ENCODE results near the gene C19orf67.

DNA sequence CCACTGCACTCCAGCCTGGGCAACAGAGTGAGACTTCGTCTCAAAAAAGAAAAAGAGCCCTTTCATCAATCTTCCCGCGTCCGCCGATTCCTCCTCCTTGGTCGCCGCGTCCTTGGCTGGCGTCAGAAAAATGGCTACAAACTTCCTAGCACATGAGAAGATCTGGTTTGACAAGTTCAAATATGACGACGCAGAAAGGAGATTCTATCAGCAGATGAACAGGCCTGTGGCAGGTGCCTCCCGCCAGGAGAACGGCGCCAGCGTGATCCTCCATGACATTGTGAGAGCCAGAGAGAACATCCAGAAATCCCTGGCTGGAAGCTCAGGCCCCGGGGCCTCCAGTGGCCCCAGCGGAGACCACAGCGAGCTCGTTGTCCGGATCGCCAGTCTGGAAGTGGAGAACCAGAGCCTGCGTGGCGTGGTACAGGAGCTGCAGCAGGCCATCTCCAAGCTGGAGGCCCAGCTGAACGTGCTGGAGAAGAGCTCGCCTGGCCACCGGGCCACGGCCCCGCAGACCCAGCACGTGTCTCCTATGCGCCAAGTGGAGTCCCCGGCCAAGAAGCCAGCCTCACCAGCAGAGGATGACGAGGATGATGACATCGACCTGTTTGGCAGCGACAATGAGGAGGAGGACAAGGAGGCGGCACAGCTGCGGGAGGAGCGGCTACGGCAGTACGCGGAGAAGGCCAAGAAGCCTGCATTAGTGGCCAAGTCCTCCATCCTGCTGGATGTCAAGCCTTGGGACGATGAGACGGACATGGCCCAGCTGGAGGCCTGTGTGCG, 15.1 kb downstream of the C19orf67 start:
- no peak for TF ChIP-seq EZH2phosphoT487 (IDR thresholded peaks at IDR 0.05; ENCODE audit: borderline replicate concordance)
- TF ChIP-seq, protein P1, sequence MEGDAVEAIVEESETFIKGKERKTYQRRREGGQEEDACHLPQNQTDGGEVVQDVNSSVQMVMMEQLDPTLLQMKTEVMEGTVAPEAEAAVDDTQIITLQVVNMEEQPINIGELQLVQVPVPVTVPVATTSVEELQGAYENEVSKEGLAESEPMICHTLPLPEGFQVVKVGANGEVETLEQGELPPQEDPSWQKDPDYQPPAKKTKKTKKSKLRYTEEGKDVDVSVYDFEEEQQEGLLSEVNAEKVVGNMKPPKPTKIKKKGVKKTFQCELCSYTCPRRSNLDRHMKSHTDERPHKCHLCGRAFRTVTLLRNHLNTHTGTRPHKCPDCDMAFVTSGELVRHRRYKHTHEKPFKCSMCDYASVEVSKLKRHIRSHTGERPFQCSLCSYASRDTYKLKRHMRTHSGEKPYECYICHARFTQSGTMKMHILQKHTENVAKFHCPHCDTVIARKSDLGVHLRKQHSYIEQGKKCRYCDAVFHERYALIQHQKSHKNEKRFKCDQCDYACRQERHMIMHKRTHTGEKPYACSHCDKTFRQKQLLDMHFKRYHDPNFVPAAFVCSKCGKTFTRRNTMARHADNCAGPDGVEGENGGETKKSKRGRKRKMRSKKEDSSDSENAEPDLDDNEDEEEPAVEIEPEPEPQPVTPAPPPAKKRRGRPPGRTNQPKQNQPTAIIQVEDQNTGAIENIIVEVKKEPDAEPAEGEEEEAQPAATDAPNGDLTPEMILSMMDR (IDR thresholded peaks at IDR 0.05 in 2 of 3, conservative IDR thresholded peaks at IDR 0.05 in 1 of 3; ENCODE audit: borderline replicate concordance in 1 of 3, insufficient read depth in 1 of 3, low read depth in 2 of 3, low read length in 2 of 3), result no peak
- TF ChIP-seq, protein P2, sequence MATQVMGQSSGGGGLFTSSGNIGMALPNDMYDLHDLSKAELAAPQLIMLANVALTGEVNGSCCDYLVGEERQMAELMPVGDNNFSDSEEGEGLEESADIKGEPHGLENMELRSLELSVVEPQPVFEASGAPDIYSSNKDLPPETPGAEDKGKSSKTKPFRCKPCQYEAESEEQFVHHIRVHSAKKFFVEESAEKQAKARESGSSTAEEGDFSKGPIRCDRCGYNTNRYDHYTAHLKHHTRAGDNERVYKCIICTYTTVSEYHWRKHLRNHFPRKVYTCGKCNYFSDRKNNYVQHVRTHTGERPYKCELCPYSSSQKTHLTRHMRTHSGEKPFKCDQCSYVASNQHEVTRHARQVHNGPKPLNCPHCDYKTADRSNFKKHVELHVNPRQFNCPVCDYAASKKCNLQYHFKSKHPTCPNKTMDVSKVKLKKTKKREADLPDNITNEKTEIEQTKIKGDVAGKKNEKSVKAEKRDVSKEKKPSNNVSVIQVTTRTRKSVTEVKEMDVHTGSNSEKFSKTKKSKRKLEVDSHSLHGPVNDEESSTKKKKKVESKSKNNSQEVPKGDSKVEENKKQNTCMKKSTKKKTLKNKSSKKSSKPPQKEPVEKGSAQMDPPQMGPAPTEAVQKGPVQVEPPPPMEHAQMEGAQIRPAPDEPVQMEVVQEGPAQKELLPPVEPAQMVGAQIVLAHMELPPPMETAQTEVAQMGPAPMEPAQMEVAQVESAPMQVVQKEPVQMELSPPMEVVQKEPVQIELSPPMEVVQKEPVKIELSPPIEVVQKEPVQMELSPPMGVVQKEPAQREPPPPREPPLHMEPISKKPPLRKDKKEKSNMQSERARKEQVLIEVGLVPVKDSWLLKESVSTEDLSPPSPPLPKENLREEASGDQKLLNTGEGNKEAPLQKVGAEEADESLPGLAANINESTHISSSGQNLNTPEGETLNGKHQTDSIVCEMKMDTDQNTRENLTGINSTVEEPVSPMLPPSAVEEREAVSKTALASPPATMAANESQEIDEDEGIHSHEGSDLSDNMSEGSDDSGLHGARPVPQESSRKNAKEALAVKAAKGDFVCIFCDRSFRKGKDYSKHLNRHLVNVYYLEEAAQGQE (IDR thresholded peaks at IDR 0.05; ENCODE audit: low read depth), result no peak
- no peak for TF ChIP-seq POLR2AphosphoS5 (IDR thresholded peaks at IDR 0.05; ENCODE audit: low read depth, low read length)
- no peak for TF ChIP-seq ZFX (IDR thresholded peaks at IDR 0.05)
- no peak for TF ChIP-seq YY1 (IDR thresholded peaks at IDR 0.05; ENCODE audit: extremely low read depth, insufficient replicate concordance, low read depth, low read length)
- TF ChIP-seq SRF (IDR thresholded peaks at IDR 0.05; ENCODE audit: low read depth), result no peak
- TF ChIP-seq RAD21 (IDR thresholded peaks at IDR 0.05; ENCODE audit: low read depth), result no peak
- TF ChIP-seq, protein P3, sequence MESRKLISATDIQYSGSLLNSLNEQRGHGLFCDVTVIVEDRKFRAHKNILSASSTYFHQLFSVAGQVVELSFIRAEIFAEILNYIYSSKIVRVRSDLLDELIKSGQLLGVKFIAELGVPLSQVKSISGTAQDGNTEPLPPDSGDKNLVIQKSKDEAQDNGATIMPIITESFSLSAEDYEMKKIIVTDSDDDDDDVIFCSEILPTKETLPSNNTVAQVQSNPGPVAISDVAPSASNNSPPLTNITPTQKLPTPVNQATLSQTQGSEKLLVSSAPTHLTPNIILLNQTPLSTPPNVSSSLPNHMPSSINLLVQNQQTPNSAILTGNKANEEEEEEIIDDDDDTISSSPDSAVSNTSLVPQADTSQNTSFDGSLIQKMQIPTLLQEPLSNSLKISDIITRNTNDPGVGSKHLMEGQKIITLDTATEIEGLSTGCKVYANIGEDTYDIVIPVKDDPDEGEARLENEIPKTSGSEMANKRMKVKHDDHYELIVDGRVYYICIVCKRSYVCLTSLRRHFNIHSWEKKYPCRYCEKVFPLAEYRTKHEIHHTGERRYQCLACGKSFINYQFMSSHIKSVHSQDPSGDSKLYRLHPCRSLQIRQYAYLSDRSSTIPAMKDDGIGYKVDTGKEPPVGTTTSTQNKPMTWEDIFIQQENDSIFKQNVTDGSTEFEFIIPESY (IDR thresholded peaks at IDR 0.05; ENCODE audit: extremely low read depth, insufficient replicate concordance, low read length), result no peak
- no peak for TF ChIP-seq SIN3A (IDR thresholded peaks at IDR 0.05; ENCODE audit: low read depth)
